Fibroblast of lung (primary cell): ENCODE results near the gene RASSF9. TPM values are rescaled to one million over a fixed set of nuclear protein-coding genes. Genes with fewer than 3 reads are reported as not detected.
A peak's percentile ranks its signal among the peaks of the same experiment; 100 is the strongest.

Source experiments
- DNase-seq, 2 donors: peaks; one replicate each; pipeline versions ENCODE4 v3.0.0 to v3.0.0-alpha.2; 2010; ENCODE audit warnings: low read depth in 2 of 2
- H2AFZ ChIP-seq: 2 replicates; pipeline ENCODE4 v1.5.1; 2012; ENCODE audit warnings: low read length, control low read depth, inconsistent platforms
- H3K27ac ChIP-seq: 2 replicates; pipeline ENCODE4 v1.5.1; 2011; ENCODE audit warnings: low read length, control low read depth; ENCODE audit not compliant: insufficient read depth
- H3K27me3 ChIP-seq: 2 replicates; pipeline ENCODE4 v1.5.1; 2011; ENCODE audit warnings: mild to moderate bottlenecking, low read length; ENCODE audit not compliant: control insufficient read depth, insufficient read depth
- H3K36me3 ChIP-seq: 2 replicates; pipeline ENCODE4 v1.5.1; 2011; ENCODE audit warnings: low read length; ENCODE audit not compliant: control insufficient read depth, insufficient read depth
- H3K4me1 ChIP-seq: 2 replicates; pipeline ENCODE4 v1.5.1; 2011; ENCODE audit warnings: low read length; ENCODE audit not compliant: control insufficient read depth, insufficient read depth; ENCODE audit errors: extremely low read depth
- H3K4me2 ChIP-seq: 2 replicates; pipeline ENCODE4 v1.5.1; 2011; ENCODE audit warnings: low read length, control low read depth; ENCODE audit not compliant: insufficient read depth; ENCODE audit errors: extremely low read depth
- H3K4me3 ChIP-seq, 4 experiments: fragments of 200-600 bp in 1 of 4; sonication (generic) in 1 of 4; replicated peaks in 1 of 4; 2 replicates each; pipeline ENCODE4 v1.5.1; 2011 to 2016; ENCODE audit warnings: low read length in 4 of 4, low read depth in 3 of 4, mild to moderate bottlenecking in 3 of 4, control low read depth in 2 of 4, inconsistent platforms in 1 of 4, mixed read lengths in 1 of 4; ENCODE audit not compliant: insufficient read depth in 1 of 4; ENCODE audit errors: control extremely low read depth in 1 of 4
- H3K79me2 ChIP-seq: 2 replicates; pipeline ENCODE4 v1.5.1; 2012; ENCODE audit warnings: mild to moderate bottlenecking, low read length, inconsistent platforms; ENCODE audit not compliant: control insufficient read depth, insufficient read depth
- H3K9ac ChIP-seq: 2 replicates; pipeline ENCODE4 v1.5.1; 2011; ENCODE audit warnings: mild to moderate bottlenecking, low read length, control low read depth; ENCODE audit not compliant: insufficient read depth
- H3K9me3 ChIP-seq: 2 replicates; pipeline ENCODE4 v1.5.1; 2012; ENCODE audit warnings: low read depth, low read length; ENCODE audit not compliant: control insufficient read depth, insufficient read depth
- H4K20me1 ChIP-seq: 2 replicates; pipeline ENCODE4 v1.5.1; 2011; ENCODE audit warnings: low read length; ENCODE audit not compliant: control insufficient read depth, insufficient read depth; ENCODE audit errors: extremely low read depth
- CTCF ChIP-seq, 2 donors: IDR thresholded peaks in 1 of 2; conservative IDR thresholded peaks in 1 of 2; 1 replicate in 1 of 2; 2 replicates in 1 of 2; pipeline ENCODE4 v1.5.1; 2011 to 2012; ENCODE audit warnings: low read length in 2 of 2, control low read depth in 1 of 2, inconsistent platforms in 1 of 2, low read depth in 1 of 2, mild to moderate bottlenecking in 1 of 2
- EZH2 ChIP-seq: IDR thresholded peaks from 2 replicates; pipeline ENCODE4 v1.5.1; 2012; ENCODE audit warnings: low read length, control low read depth, mild to moderate bottlenecking; ENCODE audit errors: missing control alignments
- polyA plus RNA-seq, 2 donors: library from polyadenylated mRNA; depleted of rRNA in 1 of 2; stranded (reverse) in 1 of 2; unstranded in 1 of 2; fragments of >200 nt; gene quantifications; 2 replicates each; pipeline ENCODE4 v1.2.1, GENCODE V29; 2011 to 2012; ENCODE audit warnings: missing spikeins in 1 of 2
- total RNA-seq: library from RNA; depleted of rRNA; stranded (reverse); fragments of >200 nt; gene quantifications from 2 replicates; pipeline ENCODE4 v1.2.1, GENCODE V29; 2014

The RASSF9 gene
- total and polyA plus RNA-seq, 2 donors (not counting 1 experiment from before 2014, with no cell fraction given), result 0.08 to 0.33 TPM

- Histone ChIP-seq H3K27ac (no peak overlapping the region), H3K9me3 (no peaks in the 10 kb centered on the region), H3K4me1 (no peaks in the 10 kb centered on the region), H3K79me2 (no peaks in the 10 kb centered on the region), H3K4me2 (no peak overlapping the region), H3K36me3 (no peaks in the 10 kb centered on the region), H3K4me3 (no peak overlapping the region), H3K27me3 (no peaks in the 10 kb centered on the region), H4K20me1 (no peaks in the 10 kb centered on the region), H2AFZ (no peak overlapping the region), H3K9ac (no peak overlapping the region)
- DNase-seq, result peak; percentile 26 to 51
- TF ChIP-seq EZH2 (no peak), CTCF (conservative IDR thresholded peaks at IDR 0.05 in 1 of 2, IDR thresholded peaks at IDR 0.05 in 1 of 2; ENCODE audit: low read depth in 1 of 2, low read length in 2 of 2) (no peak)
Measured at GRCh38 chr12:85784096-85784720, 52.0 kb downstream of the RASSF9 start.

GRCh38 chr12:85782711-85783110 lies 53.5 kb downstream of the RASSF9 start:
- Histone ChIP-seq H3K27me3 (no peaks in the 10 kb centered on the region), H3K4me1 (no peaks in the 10 kb centered on the region), H3K9me3 (no peaks in the 10 kb centered on the region), H3K9ac (no peak overlapping the region), H3K27ac (no peak overlapping the region), H3K36me3 (no peaks in the 10 kb centered on the region), H3K79me2 (no peaks in the 10 kb centered on the region), H4K20me1 (no peaks in the 10 kb centered on the region), H2AFZ (no peak overlapping the region), H3K4me2 (no peak overlapping the region), H3K4me3 (no peak overlapping the region)
- no peak for TF ChIP-seq CTCF (conservative IDR thresholded peaks at IDR 0.05 in 1 of 2, IDR thresholded peaks at IDR 0.05 in 1 of 2; ENCODE audit: low read depth in 1 of 2, low read length in 2 of 2)
- no peak for TF ChIP-seq EZH2
- peak in 1 of 2 donors; percentile 18 for DNase-seq

- Histone ChIP-seq H3K4me2 (no peak overlapping the region), H3K79me2 (no peaks in the 10 kb centered on the region), H3K4me1 (no peaks in the 10 kb centered on the region), H3K4me3 (no peak overlapping the region), H3K9ac (no peak overlapping the region), H3K36me3 (no peaks in the 10 kb centered on the region), H3K27ac (no peak overlapping the region), H3K9me3 (no peaks in the 10 kb centered on the region), H3K27me3 (no peaks in the 10 kb centered on the region), H2AFZ (no peak overlapping the region), H4K20me1 (no peaks in the 10 kb centered on the region)
- no peak for DNase-seq
- no peak for TF ChIP-seq CTCF (conservative IDR thresholded peaks at IDR 0.05 in 1 of 2, IDR thresholded peaks at IDR 0.05 in 1 of 2; ENCODE audit: low read depth in 1 of 2, low read length in 2 of 2)
- no peak for TF ChIP-seq EZH2
Measured at GRCh38 chr12:85781766-85782165, 54.4 kb downstream of the RASSF9 start.
